A673 (cell line): ENCODE data around the gene BPI. TPM values are rescaled to one million over a fixed set of nuclear protein-coding genes. Genes with fewer than 3 reads are reported as not detected.

Source experiments
- BruUV-seq: library from RNA; stranded (reverse); fragments of 400-500 nt; replicated peaks from 2 replicates; lab custom pipeline; 2021; lab: Mats Ljungman, UMichigan
- CTCF ChIA-PET: fragments of 300-600 bp; sonication (Branson Sonifier 250); formaldehyde crosslinking; loops from one replicate; lab custom pipeline; 2022; ENCODE audit warnings: antibody characterized with exemption; lab: Charles Lee
- POLR2A ChIA-PET: fragments of 300-600 bp; sonication (Branson Sonifier 250); formaldehyde crosslinking; loops from one replicate; lab custom pipeline; 2022; ENCODE audit warnings: antibody characterized with exemption; ENCODE audit not compliant: low non-redundant PET; lab: Charles Lee
- DNase-seq: peaks from one replicate; pipeline ENCODE4 v3.0.0-alpha.2; 2015; ENCODE audit warnings: low spot score
- H3K27ac ChIP-seq: fragments of 200-600 bp; sonication (generic); 2 replicates; pipeline ENCODE4 v1.5.1; 2016; ENCODE audit warnings: mixed run types, low read depth, mild to moderate bottlenecking, mixed read lengths, antibody characterized with exemption, low read length; ENCODE audit not compliant: poor library complexity, severe bottlenecking
- H3K27me3 ChIP-seq: fragments of 200-600 bp; sonication (generic); replicated peaks from 2 replicates; pipeline ENCODE4 v1.6.1; 2017; ENCODE audit warnings: mixed run types, low read depth, mild to moderate bottlenecking, mixed read lengths, antibody characterized with exemption, low read length; ENCODE audit not compliant: insufficient read depth, poor library complexity
- H3K36me3 ChIP-seq: fragments of 200-600 bp; sonication (generic); 2 replicates; pipeline ENCODE4 v1.6.1; 2016; ENCODE audit warnings: mixed run types, mild to moderate bottlenecking, mixed read lengths, antibody characterized with exemption, low read length; ENCODE audit not compliant: insufficient read depth, poor library complexity, severe bottlenecking
- H3K4me1 ChIP-seq: fragments of 200-600 bp; sonication (generic); 2 replicates; pipeline ENCODE4 v1.6.1; 2017; ENCODE audit warnings: mixed run types, mild to moderate bottlenecking, mixed read lengths, antibody characterized with exemption, low read length; ENCODE audit not compliant: insufficient read depth, poor library complexity, severe bottlenecking
- H3K4me3 ChIP-seq: fragments of 200-600 bp; sonication (generic); 2 replicates; pipeline ENCODE4 v1.5.1; 2016; ENCODE audit warnings: low read depth, mixed run types, mild to moderate bottlenecking, mixed read lengths, low read length; ENCODE audit not compliant: poor library complexity, severe bottlenecking
- H3K9me3 ChIP-seq: fragments of 200-600 bp; sonication (generic); 2 replicates; pipeline ENCODE4 v1.6.1; 2016; ENCODE audit warnings: mixed run types, low read depth, mild to moderate bottlenecking, mixed read lengths, antibody characterized with exemption, low read length; ENCODE audit not compliant: poor library complexity, severe bottlenecking
- EZH2 ChIP-seq: fragments of 200-600 bp; sonication (generic); IDR thresholded peaks from 2 replicates; pipeline ENCODE4 v1.6.1; 2017; ENCODE audit warnings: borderline replicate concordance, low read depth, mild to moderate bottlenecking, mixed read lengths, antibody characterized with exemption, low read length; ENCODE audit not compliant: poor library complexity, severe bottlenecking
- intact Hi-C: fragments of 100-400 bp; cut with micrococcal nuclease; formaldehyde crosslinking; loops from one replicate; pipeline ENCODE4 v1.10.0; 2022; ENCODE audit not compliant: unreplicated experiment
- total RNA-seq: library from RNA; stranded (reverse); gene quantifications from 2 replicates; pipeline ENCODE4 v1.2.3, GENCODE V29; 2021
- TF ChIP-seq, protein P1 (sequence below): fragments of 300-800, 200-600 bp; sonication (generic); conservative IDR thresholded peaks from 2 replicates; pipeline ENCODE4 v1.5.1; 2017; ENCODE audit warnings: low read depth, mild to moderate bottlenecking, antibody characterized with exemption, low read length, moderate library complexity, mixed read lengths

BPI gene
- total RNA-seq, 1 experiment from 2014 or later, result not detected

DNA sequence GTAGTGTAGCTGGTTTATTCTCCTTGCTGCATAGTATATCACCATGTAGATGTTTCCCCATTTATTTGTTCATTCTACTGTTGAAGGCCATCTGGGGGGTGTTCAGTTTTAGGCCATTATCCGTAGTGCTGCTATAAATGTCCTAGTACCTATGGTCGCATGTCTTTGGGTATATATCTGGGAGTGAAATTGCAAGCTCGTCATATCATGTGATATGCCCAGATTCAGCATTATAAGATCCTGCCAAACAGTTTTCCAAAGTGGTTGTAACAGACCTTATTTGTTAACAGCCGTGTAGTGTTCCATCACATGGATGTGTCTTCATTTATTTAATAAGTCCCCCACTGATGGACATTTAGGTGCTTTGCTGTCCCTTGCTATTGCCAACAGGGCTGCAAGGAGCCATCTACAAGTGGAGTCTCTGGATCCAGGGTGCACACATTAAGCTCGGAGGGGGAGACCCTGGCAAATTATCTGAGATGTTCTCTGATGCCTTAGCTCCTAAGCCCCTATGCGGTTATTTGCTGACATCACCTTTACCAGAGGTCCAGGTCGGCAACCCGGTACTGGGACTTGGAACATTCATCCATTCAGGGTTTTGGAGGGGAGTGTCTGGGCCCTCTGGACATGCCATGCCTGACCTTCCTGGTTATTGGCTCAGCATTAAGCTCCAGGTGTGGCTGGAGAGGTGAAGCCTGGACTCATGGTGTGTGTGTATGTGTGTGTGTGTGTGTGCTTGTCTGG lies 59.2 kb downstream of the BPI start:
- H3K4me1 ChIP-seq, result no peaks in the 10 kb centered on the region
- no peak for DNase-seq
- CTCF ChIA-PET, result no interaction called here
- intact Hi-C loops, result no loop called here
- no TSS peak for BruUV-seq
- H3K27ac ChIP-seq, result no peak overlapping the region
- no peaks in the 10 kb centered on the region for H3K9me3 ChIP-seq
- TF ChIP-seq EZH2, result no peak
- TF ChIP-seq, protein P1, sequence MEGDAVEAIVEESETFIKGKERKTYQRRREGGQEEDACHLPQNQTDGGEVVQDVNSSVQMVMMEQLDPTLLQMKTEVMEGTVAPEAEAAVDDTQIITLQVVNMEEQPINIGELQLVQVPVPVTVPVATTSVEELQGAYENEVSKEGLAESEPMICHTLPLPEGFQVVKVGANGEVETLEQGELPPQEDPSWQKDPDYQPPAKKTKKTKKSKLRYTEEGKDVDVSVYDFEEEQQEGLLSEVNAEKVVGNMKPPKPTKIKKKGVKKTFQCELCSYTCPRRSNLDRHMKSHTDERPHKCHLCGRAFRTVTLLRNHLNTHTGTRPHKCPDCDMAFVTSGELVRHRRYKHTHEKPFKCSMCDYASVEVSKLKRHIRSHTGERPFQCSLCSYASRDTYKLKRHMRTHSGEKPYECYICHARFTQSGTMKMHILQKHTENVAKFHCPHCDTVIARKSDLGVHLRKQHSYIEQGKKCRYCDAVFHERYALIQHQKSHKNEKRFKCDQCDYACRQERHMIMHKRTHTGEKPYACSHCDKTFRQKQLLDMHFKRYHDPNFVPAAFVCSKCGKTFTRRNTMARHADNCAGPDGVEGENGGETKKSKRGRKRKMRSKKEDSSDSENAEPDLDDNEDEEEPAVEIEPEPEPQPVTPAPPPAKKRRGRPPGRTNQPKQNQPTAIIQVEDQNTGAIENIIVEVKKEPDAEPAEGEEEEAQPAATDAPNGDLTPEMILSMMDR, result no peak
- no peak overlapping the region for H3K4me3 ChIP-seq
- POLR2A ChIA-PET, result no interaction called here
- H3K27me3 ChIP-seq, result no peaks in the 10 kb centered on the region
- no peaks in the 10 kb centered on the region for H3K36me3 ChIP-seq

DNA sequence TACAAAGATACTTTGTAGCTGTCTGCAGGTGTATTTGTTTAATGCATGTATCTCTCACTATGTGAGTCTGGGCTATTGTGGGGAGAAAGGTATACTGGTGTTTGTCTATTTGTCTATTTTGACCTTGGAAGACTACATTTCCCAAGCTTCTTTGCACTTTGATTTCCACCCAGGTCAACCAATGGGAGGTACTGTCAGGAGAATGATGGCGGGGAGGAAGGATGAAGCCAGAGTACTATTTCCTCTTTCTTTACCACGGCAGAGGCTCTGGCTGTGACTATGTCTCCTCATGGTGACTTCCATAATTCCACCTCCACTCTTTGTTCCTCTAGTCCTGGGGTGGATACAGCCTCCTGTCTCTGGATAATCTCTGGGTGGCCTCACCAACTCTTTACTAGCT lies 65.4 kb downstream of the BPI start:
- CTCF ChIA-PET, result no interaction called here
- H3K4me3 ChIP-seq, result no peak overlapping the region

DNA sequence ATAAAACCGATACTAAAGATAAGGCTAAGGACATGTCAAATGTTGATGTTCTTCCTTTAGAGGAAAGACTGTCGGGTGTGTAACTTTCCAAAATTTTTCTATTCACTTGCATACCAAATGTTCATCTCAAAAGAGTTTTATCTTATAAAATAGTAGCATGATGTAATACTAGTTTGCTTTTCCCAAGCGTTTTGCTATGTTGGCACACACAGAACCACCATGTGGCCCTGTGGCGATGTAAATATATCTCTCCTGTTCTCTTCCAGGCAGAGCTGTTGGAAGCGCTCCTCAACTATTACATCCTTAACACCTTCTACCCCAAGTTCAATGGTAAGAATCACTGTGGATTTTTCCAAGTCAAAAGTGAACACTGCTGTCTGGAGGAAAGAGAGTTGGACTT lies 68.8 kb downstream of the BPI start:
- Histone ChIP-seq H3K4me3 (no peak overlapping the region), H3K27ac (no peak overlapping the region), H3K36me3 (no peaks in the 10 kb centered on the region), H3K27me3 (peaks cover 4% of the 10 kb centered on the region), H3K4me1 (no peaks in the 10 kb centered on the region), H3K9me3 (no peaks in the 10 kb centered on the region)
- POLR2A ChIA-PET, result no interaction called here
- TF ChIP-seq, protein P1, result no peak
- TF ChIP-seq EZH2, result no peak
- CTCF ChIA-PET, result no interaction called here
- BruUV-seq, result no TSS peak
- DNase-seq, result no peak
- intact Hi-C loops, result no loop called here

More for the DNA sequence above, 65.4 kb downstream of the BPI start:
- POLR2A ChIA-PET, result no interaction called here
- H3K9me3 ChIP-seq, result no peaks in the 10 kb centered on the region
- H3K27me3 ChIP-seq, result peaks cover 4% of the 10 kb centered on the region
- no peak overlapping the region for H3K27ac ChIP-seq
- intact Hi-C loops, result no loop called here
- BruUV-seq, result no TSS peak
- H3K4me1 ChIP-seq, result no peaks in the 10 kb centered on the region
- no peak for TF ChIP-seq EZH2
- TF ChIP-seq, protein P1, result no peak
- peak; percentile 18 for DNase-seq
- H3K36me3 ChIP-seq, result no peaks in the 10 kb centered on the region
